Activated CD4-positive, alpha-beta T cell treated with anti-CD3 and anti-CD28 coated beads, Interleukin-2, amount 50 U/mL, for 48 hours (primary cell): ENCODE measurements around the gene BATF.

Source experiments
- DNase-seq, 2 experiments: peaks; one replicate each; pipeline ENCODE4 v3.0.0-alpha.2; 2020

BATF gene

GRCh38 chr14:75535164-75535898 is 13.1 kb downstream of the BATF start:
- DNase-seq = no peak

DNA sequence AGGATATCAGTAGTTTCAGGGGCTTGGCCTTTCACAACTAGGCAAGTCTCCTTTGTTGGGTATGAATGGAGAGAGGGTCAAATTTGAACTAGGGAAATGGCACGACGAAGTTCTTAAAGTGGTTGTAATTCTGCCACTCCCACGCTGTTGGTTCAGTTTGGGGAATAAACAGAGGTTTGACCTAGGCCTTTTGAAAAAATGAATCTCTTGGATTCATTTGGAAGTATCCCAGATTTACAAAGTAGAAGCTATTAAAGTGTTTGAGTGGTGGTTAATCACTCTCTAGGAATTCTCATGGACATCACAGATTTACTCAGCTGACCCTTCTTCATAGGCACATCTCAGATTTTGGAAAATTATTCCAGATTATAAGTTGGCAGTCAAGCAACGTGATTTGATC is 14.8 kb downstream of the BATF start:
- no peak for DNase-seq

DNA sequence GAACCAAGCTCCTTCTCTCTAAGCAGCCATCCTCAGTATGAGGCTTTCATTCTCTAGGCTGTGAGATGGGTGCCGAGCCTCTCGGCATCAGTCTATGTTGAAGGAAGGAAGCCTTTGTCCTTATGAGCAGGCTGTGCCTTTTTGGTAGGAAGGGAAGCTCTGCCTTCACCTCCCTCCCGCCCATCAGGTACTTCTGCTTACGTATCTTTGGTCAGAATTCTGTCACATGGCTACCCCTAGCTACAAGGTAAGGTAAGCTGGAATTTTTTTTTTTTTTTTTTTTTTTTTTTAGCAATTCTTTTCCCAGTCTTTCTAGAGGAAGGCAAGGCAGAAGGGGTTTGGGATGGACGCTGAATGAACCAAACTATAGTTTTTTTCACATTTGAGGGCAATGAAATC is 16.9 kb downstream of the BATF start:
- DNase-seq = peak in 1 of 2 experiments; percentile 13

GRCh38 chr14:75539561-75540478 is 17.6 kb downstream of the BATF start:
- DNase-seq = peak; percentile 50 to 54

GRCh38 chr14:75540479-75540851 is 18.2 kb downstream of the BATF start:
- no peak for DNase-seq

- DNase-seq = peak; percentile 84 to 90
These were observed 20.4 kb downstream of the BATF start for GRCh38 chr14:75542588-75543091.

DNA sequence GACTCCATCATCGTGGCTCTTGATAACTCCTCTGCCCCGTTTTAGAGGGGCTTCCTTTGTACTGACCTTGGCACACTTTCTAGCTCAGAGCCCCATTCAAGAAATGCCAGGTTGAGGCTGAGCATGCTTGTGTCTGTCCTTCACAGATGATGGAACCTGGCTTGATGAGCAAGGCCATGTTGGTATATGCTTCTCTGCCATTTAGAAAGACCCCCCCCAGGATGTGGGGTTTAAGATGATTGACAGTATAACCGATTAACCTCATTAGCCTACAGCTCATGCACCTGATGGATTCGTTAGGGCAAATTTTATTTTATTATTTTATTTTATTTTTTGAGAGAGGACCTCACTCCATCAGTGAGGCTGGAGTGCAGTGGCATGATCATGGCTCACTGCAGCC is 21.0 kb downstream of the BATF start:
- DNase-seq = no peak

- DNase-seq = peak in 1 of 2 experiments; percentile 16
These were observed 21.5 kb downstream of the BATF start for GRCh38 chr14:75543786-75544185.

- peak in 1 of 2 experiments; percentile 1 for DNase-seq
These were observed 23.6 kb downstream of the BATF start for GRCh38 chr14:75545907-75546306.

DNA sequence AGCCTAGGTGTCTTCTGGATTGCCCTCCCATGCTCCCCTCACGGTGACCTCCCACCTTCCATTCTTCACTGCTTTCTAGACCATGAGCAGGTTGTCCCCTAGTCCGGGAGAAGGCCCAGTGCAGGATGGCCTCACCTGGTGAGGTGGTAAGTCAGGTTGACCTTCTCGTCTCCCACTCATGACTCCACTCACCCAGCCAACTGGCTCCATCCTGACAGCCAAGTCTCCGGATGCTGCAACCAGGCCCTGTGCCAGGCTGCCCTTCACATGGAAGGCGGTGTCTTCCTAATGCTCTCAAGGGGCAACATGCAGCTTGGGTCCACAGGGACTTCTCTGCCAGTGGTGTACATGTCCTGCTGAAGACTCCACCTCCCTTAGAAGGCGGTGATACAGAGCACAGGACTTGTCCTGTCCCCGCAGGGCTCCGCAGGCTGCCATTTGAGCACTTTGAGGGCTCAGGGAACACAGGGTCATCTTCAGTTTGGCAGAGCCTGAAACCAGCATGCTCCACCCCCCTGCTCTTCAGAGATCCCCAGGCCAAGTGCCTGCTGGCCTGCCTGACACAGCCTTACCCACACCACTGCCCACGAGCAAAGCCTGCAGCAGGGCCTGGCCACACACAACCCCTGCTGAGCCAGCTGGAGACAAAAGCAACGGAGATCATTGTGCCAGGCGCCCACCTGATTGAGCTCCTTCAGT is 25.4 kb downstream of the BATF start:
- peak in 1 of 2 experiments; percentile 3 for DNase-seq

GRCh38 chr14:75548544-75548943 is 26.3 kb downstream of the BATF start:
- no peak for DNase-seq

GRCh38 chr14:75549169-75549568 is 26.9 kb downstream of the BATF start:
- DNase-seq = peak; percentile 43 to 56

- DNase-seq = no peak
These were observed 28.8 kb downstream of the BATF start for GRCh38 chr14:75551021-75551420.

DNA sequence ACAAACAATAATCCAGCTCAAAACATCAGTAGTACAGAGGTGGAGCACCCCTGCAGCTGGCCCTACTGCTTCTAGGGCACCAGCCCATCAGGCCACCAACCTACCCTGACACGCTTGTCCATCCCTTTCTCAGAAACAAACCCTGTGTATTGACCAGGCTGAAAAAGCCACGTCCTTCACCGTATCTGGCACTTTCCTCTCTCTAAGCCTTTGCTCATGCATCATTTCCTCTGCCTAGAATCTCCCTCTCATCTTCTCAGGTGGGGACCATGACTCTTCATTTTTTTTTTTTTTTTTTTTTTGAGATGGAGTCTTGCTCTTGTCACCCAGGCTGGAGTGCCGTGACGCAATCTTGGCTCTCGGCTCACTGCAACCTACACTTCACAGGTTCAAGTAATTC is 30.9 kb downstream of the BATF start:
- DNase-seq = peak in 1 of 2 experiments; percentile 2

- DNase-seq = no peak
These were observed 31.6 kb downstream of the BATF start for GRCh38 chr14:75553761-75554364.

GRCh38 chr14:75554482-75554881 is 32.2 kb downstream of the BATF start:
- DNase-seq = no peak

DNA sequence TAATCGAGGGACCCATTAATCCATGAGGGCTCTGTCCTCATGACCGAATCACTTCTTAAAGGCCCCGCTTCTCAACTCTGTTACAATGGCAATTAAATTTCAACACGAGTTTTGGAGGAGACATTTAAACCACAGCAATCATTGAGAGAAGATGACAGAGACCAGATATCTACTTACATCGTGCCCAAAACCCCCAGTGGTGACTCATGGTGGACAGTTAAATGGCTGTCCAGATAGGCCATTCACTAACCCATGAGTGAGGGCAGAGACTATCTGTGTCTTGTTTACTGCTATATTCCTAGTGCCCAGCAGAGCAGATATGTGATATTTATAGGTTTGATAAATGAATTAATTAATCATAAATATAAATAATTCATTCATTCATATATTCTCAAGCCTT is 36.2 kb downstream of the BATF start:
- no peak for DNase-seq

DNA sequence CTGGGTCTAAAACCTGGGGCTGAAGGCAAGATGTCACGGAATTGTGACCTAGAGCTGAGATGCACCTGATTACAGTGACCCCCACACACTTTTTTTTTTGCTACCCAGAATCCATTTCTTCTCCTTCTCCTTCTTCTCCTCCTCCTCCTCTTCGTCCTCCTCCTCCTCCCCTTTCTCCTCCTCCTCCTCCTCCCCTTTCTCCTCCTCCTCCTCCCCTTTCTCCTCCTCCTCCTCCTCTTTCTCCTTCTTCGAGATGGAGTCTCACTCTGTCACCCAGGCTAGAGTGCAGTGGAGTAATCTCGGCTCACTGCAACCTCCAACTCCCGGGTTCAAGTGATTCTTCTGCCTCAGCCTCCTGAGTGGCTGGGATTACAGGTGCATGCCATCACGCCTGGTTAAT is 36.8 kb downstream of the BATF start:
- DNase-seq = no peak

DNA sequence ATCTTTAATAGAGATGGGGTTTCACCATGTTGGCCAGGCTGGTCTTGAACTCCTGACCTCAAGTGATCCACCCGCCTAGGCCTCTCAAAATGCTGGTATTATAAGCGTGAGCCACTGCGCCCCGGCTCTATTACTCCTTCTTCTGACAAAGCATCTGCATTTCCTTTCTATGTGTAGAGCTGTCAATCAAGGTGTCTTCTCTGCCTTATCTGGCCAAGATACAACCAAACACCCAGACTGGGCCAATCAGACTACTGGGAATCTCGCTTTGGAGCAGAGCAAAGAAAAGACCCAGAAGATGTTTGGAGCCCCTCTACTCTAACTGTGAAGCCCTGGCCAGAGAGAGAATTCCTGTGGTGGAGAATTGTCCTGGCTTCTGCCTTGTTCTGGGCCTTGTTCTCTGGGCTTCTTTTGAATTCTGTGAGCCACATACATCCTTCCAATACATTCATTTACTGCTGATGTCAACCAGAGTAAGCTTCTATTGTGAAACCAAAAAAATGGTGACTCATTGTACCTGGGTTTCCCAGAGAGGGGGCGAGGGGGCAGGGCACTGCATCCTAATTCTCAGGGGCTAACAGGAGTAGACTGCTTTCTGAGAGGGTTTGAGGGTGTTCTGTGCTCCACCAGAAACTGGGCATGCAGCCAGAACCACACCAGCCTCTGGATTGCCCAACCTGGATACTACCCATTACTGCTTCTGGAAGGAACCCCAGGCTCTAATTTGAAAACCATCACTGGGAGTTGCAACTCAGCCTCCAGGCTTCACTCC is 37.4 kb downstream of the BATF start:
- DNase-seq = peak; percentile 72 to 81

DNA sequence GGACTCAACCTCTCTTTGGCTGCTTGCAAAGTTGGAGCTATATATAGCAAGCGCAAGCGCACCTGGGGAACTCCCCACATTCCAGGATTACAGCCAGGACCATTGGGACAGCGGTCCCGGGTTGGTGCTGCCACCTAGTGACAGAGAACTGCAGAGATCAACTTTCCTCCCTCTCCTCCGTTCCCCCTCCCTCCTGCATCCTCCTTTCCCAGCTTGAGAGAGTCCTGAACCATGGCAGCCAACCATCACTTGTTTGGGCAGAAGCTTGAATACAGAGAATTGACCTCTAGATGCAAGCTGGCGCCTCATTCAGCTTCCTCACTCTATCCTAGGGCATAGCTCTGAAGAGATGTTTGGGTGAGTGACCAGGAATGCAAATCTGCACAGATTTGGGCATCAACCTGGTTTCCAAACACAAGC is 38.8 kb downstream of the BATF start:
- DNase-seq = peak; percentile 59 to 72

DNA sequence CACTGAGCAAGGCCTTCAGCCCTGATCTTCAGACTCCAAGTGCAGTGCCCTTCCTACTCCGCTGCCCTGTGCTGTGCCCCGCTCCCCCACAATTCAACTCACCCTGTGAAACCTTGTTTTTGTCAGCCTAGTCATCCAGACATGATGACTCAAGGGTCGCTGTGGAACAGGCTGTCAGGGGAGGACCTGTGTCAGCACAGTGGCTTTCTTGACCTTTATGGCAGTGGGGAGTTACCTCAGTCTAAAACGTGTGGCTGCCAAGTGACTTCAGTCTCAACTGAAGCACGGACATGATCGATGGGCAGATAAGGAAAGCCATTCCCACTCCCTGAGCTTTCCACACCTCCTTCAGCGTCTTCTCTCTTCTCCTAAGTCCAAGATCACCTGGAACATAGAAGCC is 39.8 kb downstream of the BATF start:
- peak; percentile 74 to 81 for DNase-seq

DNA sequence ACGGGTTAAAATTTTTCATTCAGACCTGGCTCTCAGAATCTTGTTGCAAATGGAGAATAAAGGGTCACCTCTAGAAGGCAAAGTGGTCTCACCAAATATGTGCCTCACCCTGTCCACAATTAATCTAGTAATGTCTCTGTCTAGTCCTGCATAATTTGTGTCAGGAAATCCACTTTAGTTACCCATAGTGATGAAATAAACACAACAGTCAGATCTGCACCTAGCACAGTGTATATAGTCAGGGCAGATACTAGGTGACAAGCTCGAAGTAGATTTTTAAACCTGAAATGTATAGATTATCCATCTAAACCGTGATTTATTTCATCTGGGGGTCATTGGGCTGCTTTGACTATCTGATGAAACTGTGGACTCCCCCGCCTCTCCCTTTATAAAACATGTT is 40.2 kb downstream of the BATF start:
- no peak for DNase-seq
